ENCODE measurements around the gene CCDC57.

CCDC57 gene

GRCh38 chr17:82098169-82098938 lies 114.3 kb downstream of the CCDC57 start, which contains the start of gene FASN:
TSS of gene FASN (minus strand) at chr17:82098236. CDS start at chr17:82096445, 1,791 bp downstream.
- in situ Hi-C loops (cut with HindIII; ENCODE audit: low sequenced_read_pairs): no loop called here

GRCh38 chr17:82097919-82098168 lies 114.8 kb downstream of the CCDC57 start:
- in situ Hi-C loops (cut with HindIII; ENCODE audit: low sequenced_read_pairs): no loop called here

GRCh38 chr17:82097184-82097918 lies 115.3 kb downstream of the CCDC57 start:
- in situ Hi-C loops (cut with HindIII; ENCODE audit: low sequenced_read_pairs): no loop called here

GRCh38 chr17:82096709-82097183 lies 115.9 kb downstream of the CCDC57 start:
- in situ Hi-C loops (cut with HindIII; ENCODE audit: low sequenced_read_pairs): no loop called here

GRCh38 chr17:82095777-82096708 lies 116.6 kb downstream of the CCDC57 start:
- in situ Hi-C loops (cut with HindIII; ENCODE audit: low sequenced_read_pairs): no loop called here

- in situ Hi-C loops (cut with HindIII; ENCODE audit: low sequenced_read_pairs): no loop called here
Observed at GRCh38 chr17:82094931-82095776, 117.5 kb downstream of the CCDC57 start.

- in situ Hi-C loops (cut with HindIII; ENCODE audit: low sequenced_read_pairs): no loop called here
Observed at GRCh38 chr17:82092995-82093751, 119.5 kb downstream of the CCDC57 start.

GRCh38 chr17:82092628-82092994 lies 120.0 kb downstream of the CCDC57 start:
- in situ Hi-C loops (cut with HindIII; ENCODE audit: low sequenced_read_pairs): no loop called here

- in situ Hi-C loops (cut with HindIII; ENCODE audit: low sequenced_read_pairs): no loop called here
Observed at GRCh38 chr17:82092094-82092586, 120.5 kb downstream of the CCDC57 start.

GRCh38 chr17:82091264-82092066 lies 121.2 kb downstream of the CCDC57 start:
- in situ Hi-C loops (cut with HindIII; ENCODE audit: low sequenced_read_pairs): no loop called here

- in situ Hi-C loops (cut with HindIII; ENCODE audit: low sequenced_read_pairs): no loop called here
Observed at GRCh38 chr17:82090549-82091263, 121.9 kb downstream of the CCDC57 start.

- in situ Hi-C loops (cut with HindIII; ENCODE audit: low sequenced_read_pairs): no loop called here
Observed at GRCh38 chr17:82089723-82090548, 122.7 kb downstream of the CCDC57 start.

GRCh38 chr17:82088838-82089722 lies 123.6 kb downstream of the CCDC57 start:
- in situ Hi-C loops (cut with HindIII; ENCODE audit: low sequenced_read_pairs): no loop called here

- in situ Hi-C loops (cut with HindIII; ENCODE audit: low sequenced_read_pairs): no loop called here
Observed at GRCh38 chr17:82087961-82088837, 124.4 kb downstream of the CCDC57 start.

Measured in endothelial cell of hepatic sinusoid (primary cell).